HG03558 (cell line): Measurements from ENCODE around the gene OAS3.
"Not testable (repeated sequence)": the region's sequence is repeated elsewhere in the genome, so short reads cannot be mapped to it uniquely, and the experiment has no call there.

ENCODE experiments used
- ATAC-seq: cut with Tn5 transposase; IDR thresholded peaks from one replicate; pipeline ENCODE4 v1.9.1; 2021; ENCODE audit warnings: moderate number of reproducible peaks; ENCODE audit not compliant: unreplicated experiment; ENCODE audit errors: extremely low read depth

The OAS3 gene

DNA sequence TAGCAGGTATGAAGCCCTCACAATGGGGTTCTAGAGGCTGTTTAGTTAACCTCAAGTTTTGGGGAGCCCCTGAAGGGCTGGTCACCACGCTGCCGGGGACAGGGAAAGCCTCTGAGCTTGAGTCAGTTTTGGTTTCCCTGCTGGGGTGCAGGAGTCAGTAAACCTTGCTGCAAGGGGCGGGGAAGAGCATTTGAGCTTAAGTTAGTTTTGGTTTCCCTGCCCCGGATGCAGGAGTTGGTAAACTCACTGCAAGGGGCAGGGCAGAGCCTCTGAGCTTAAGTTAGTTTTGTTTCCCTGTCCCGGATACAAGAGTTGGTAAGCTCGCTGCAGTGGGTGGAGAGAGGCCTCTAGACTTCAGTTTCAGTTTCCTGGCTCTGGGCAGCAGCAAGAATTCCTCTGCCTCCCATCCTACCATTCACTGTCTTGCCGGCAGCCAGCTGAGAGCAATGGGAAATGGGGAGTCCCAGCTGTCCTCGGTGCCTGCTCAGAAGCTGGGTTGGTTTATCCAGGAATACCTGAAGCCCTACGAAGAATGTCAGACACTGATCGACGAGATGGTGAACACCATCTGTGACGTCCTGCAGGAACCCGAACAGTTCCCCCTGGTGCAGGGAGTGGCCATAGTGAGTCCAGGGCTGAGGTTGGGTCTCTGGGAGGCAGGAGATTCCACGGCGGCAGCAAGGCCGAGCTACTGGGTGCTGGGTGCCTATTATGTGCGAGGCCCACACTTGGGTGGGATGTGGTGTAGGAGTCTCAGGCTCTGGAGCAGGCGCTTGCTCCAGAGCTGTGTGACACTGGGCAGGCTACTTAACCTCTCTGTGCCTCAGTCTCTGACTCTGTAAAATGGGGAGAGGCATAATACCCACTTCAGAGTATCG lies 40.1 kb downstream of the OAS3 start, which contains the start of gene OAS2:
TSS of gene OAS2 (plus strand) at position 357 of the 878 bp plus-strand sequence. CDS start at position 447, 90 bp downstream.
- ATAC-seq, result peak; percentile 84

DNA sequence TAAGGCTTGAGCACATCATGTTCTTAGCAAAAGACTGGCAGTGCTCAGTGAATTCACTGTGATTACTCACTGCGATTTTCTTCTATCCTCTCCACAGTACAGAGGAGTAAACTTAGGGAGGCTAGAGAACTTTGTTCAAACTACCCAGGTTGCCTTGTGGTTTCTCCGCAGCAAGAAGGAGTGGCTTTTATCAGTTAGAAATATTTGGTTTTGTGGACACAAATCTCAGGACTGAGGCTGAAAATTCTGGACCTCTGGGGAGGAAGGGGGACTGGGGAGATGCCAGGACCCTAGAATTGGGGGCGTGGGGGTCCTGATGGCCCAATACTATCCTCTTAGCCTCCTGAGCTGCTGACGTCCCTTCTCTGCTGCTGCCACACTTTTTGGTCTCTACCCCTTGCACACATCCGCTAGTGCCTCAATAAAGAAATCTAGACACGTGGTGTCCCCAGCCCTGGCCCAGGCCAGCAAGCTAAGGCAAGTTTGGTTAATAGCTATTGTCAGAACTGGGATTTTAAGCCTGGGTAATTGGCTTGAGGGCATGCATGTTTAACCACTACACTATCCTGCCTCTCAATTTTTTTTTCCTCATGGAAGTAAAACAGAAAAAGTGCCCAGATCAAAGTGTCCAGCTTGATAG lies 40.9 kb downstream of the OAS3 start:
- ATAC-seq, result no peak

DNA sequence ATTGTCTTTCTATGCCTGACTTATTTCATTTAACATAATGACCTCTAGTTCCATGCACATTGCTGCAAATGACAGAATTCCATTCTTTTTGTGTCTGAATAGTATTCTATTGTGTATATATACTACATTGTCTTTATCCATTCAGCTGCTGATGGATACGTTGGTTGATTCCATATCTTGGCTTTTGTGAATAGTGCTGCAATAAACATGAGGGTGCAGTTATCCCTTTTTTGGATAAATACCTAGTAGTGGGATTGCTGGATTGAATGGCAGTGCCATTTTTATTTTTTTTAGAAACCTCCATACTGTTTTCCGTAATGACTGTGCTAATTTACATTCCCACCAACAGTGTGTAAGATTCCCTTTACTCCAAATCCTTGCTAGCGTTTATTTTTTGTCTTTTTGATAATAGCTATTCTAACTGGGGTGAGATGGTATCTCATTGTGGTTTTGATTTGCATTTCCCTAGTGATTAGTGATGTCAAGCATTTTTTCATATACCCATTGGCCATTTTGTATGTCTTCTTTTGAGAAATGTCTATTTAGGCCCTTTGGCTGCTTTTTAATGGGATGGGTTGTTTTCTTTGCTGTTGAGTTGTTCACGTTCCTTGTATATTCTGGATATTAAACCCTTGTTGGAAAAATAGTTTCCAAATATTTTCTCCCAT lies 42.4 kb downstream of the OAS3 start:
- ATAC-seq, result no peak

GRCh38 chr12:112985642-112986290 lies 47.5 kb downstream of the OAS3 start:
- ATAC-seq, result no peak

DNA sequence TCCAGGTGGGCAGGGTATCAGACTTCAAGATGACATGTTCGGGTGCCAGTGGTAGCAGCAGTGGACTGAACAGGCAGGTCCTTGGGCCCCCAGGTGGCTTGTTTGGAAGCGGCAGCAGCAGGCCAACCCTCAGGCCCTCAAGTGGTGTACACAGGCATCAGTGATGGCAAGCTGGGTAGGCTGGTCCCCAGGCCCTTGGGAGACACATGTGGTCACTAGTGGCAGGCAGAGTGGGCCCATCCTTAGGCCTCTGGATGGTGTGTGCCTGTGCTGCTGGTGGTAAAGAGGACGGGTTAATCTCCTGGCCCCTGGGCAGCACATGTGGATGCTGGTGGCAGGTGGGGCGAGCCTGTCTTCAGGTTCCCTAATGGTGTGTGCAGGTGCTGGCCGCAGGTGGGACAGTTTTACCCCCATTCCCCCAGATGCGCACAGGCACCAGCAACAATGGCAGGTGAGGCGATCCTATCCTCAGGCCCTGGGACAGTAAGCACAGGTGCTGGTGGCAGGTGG lies 48.1 kb downstream of the OAS3 start:
- no peak for ATAC-seq

- no peak for ATAC-seq
Measured at GRCh38 chr12:112987561-112987960, 49.3 kb downstream of the OAS3 start.

GRCh38 chr12:112988224-112988623 lies 50.0 kb downstream of the OAS3 start:
- no peak for ATAC-seq

- not testable (repeated sequence) for ATAC-seq
Measured at GRCh38 chr12:112988823-112989385, 50.6 kb downstream of the OAS3 start.

- no peak for ATAC-seq
Measured at GRCh38 chr12:112989806-112990205, 51.5 kb downstream of the OAS3 start.

DNA sequence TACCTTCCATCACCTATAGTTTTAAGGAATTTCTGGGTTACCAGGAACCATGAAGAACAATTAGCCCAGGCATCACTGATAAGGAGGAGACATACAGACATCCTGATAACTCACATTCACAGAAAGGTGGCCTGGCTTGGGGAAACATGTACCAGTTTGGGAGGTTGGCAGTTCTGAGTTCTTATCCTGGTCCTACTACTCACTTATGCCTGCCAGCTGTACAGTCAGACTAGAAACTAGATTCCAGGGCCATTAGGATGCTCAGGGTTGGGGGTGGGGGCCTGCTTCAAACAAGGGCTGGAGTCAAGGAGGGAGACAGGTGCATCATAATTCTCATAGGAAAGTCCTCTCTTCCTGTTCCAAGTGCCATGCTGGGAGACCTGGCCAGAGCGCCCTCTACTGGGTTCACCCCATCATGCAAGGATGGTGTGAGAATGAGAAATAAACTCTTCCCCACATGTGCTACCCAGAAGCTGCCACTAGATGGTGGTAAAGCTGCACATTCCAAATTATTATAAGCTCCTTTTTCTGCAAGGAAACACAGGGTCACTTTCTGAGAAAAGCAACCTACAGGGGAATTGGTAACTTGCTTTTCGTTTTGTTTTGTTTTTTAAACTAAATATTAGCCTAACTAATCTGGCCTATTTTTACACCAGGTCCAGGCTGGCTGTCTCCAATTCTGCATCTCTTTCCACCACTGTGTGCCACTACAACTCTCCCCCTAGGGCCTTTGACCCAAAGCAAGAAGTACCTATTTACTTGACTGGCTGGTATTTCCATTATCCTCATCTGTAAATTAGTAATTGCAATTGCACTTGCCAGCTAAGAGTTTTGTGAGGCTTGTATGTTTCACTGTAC lies 54.5 kb downstream of the OAS3 start:
- no peak for ATAC-seq

DNA sequence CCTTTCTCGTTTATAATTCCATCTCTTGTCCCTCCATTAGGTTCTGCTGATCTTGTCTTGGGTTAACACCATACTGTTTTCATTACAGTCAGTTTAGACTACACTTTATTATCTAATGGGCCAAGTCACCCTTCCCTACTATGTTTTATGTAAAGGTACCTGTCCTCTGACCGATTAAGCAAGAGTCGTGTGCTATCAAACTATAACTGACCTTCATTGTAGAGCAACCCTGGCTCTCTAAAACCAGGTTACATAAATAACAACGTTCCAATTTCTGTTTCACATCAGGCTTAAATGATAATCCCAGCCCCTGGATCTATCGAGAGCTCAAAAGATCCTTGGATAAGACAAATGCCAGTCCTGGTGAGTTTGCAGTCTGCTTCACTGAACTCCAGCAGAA lies 56.7 kb downstream of the OAS3 start:
- ATAC-seq, result no peak

- no peak for ATAC-seq
Measured at GRCh38 chr12:112996501-112996900, 58.2 kb downstream of the OAS3 start.

GRCh38 chr12:112997506-112997905 lies 59.2 kb downstream of the OAS3 start:
- ATAC-seq, result no peak

- no peak for ATAC-seq
Measured at GRCh38 chr12:112998987-112999767, 60.9 kb downstream of the OAS3 start.

- no peak for ATAC-seq
Measured at GRCh38 chr12:113000433-113000832, 62.2 kb downstream of the OAS3 start.

DNA sequence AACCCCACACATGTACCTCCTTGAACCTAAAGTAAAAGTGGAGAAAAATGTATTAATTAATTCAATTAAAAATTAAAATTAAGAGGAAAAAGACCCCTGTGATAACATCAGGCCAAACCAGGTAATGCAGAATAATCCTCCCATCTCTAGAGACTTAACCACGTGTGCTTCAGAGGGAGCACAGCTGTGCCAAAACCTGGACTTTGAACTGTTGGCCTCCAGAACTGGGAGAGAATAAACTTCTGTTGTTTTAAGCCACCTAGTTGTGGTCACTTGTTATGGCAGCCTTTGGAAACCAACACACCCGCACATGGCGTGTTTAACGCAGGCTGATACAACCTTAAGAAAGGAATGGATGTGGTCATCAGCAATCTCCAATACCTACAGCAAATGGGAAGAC lies 63.9 kb downstream of the OAS3 start:
- no peak for ATAC-seq

DNA sequence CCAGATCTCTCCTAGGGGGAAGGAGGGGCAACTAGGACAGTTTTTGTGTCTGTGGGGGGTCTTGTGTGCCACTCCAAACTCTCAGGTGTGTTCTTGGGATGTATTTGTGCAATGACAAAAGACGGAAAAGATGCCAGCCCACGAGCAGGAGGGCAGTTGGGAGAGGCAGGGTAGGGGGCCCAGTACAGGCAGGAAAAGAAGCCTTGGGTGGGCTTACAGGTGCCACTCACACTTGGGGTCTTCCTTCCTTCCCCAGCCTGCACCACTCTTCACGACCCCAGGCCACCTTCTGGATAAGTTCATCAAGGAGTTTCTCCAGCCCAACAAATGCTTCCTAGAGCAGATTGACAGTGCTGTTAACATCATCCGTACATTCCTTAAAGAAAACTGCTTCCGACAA lies 64.4 kb downstream of the OAS3 start:
- ATAC-seq, result no peak

DNA sequence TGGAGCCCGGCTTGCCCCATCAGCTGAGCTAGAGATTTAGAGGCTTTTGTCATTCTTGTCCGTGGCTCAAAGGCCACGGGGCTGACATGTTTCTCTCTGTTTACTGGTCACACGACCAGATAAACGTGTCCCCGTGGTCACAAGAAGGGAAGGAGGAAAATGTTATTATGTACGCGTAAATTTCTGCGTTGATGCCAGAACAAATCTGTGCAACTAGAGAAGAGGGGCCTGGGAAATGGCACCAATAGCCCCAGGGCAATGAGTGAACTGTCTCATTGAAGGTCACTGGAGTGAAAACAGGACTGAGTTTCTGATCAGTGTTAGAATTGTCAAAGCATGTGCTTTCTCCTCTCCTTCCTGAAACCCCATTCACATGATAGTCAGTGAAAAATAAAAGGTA lies 65.4 kb downstream of the OAS3 start:
- ATAC-seq, result no peak
